GM21619 (cell line): ENCODE measurements around the gene WDTC1.

ENCODE experiments used
- ATAC-seq: cut with Tn5 transposase; IDR thresholded peaks from one replicate; pipeline ENCODE4 v1.9.1; 2021; ENCODE audit not compliant: unreplicated experiment

Gene WDTC1

GRCh38 chr1:27333717-27334279, 99.4 kb downstream of the WDTC1 start:
- no peak for ATAC-seq

- ATAC-seq, result no peak
Measured at GRCh38 chr1:27335506-27336422, 101.3 kb downstream of the WDTC1 start.

- no peak for ATAC-seq
Measured at GRCh38 chr1:27336756-27337155, 102.3 kb downstream of the WDTC1 start.

DNA sequence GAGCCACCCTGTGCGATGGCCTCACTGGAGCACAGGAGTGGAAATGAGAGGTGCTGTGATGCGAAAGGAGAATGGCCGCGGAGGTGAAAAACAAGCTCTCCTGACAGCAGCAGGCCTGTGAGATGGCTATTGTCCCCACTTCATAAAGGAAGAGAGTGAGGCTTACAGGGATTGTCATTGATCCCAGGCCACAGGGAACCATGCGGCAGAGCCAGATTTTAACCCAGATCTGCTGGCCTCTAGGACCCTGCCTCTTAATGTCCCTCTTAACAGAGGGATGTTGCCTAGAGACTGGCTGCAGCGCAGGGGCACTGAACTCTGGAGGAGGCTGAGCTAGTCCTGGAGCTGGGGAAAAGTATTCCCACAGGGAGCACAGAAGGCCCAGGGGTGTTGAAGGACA, 104.3 kb downstream of the WDTC1 start:
- ATAC-seq, result no peak

GRCh38 chr1:27339213-27339612, 104.8 kb downstream of the WDTC1 start:
- no peak for ATAC-seq

GRCh38 chr1:27341525-27342252, 107.3 kb downstream of the WDTC1 start, which contains the start of gene SYTL1:
SYTL1 (plus strand) TSS chr1:27342022; CDS start chr1:27345335, 3,313 bp downstream.
- no peak for ATAC-seq

GRCh38 chr1:27342391-27342777, 108.0 kb downstream of the WDTC1 start:
- no peak for ATAC-seq

- ATAC-seq, result no peak
Measured at GRCh38 chr1:27342778-27343638, 108.6 kb downstream of the WDTC1 start.

DNA sequence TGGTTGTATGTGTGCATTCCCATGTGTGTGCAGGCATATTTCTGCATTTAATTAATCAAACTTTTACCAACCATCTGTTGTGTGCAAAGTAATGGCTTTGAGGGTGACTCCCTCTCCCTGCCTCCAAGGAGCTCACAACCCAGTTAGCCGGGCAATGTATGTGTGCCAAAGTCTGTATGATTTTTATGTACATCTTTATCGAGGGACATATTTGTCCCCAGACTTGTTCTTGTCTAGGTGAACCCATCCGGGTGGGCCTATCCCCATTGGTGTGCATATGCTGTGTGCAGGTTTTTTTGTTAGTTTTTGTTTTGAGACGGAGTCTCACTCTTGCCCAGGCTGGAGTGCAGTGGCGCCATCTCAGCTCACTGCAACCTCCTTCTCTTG, 109.2 kb downstream of the WDTC1 start:
- ATAC-seq, result no peak

GRCh38 chr1:27345272-27345671, 110.8 kb downstream of the WDTC1 start:
- ATAC-seq, result no peak

- no peak for ATAC-seq
Measured at GRCh38 chr1:27346357-27346756, 111.9 kb downstream of the WDTC1 start.

DNA sequence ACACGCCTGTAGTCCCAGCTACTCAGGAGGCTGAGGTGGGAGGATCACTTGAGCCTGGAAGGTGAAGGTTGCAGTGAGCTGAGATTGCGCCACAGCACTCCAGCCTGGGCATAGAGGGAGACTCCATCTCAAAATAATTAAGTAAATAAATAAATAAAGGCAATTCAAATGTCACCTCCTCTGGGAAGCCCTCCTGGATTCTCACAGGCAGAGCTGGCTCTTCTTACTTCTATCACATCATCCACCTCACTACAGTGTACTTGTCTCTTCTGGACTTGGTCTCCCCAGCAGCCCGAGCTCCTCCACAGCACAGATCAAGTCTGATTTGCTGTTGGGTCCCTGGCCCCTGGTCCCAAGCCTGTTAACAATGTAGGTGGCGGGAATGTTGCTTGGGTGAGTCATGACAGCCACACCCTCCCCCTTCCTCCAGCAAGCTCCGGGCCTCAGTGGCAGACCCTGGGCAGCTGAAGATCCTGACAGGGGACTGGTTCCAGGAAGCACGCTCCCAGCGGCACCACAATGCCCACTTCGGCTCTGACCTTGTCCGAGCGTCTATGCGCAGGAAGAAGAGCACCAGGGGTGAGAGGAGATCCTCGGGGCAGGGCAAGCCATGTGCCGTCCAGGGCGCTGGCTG, 112.7 kb downstream of the WDTC1 start:
- no peak for ATAC-seq

- ATAC-seq, result no peak
Measured at GRCh38 chr1:27348861-27349783, 114.7 kb downstream of the WDTC1 start.

GRCh38 chr1:27349784-27350662, 115.6 kb downstream of the WDTC1 start:
- no peak for ATAC-seq

DNA sequence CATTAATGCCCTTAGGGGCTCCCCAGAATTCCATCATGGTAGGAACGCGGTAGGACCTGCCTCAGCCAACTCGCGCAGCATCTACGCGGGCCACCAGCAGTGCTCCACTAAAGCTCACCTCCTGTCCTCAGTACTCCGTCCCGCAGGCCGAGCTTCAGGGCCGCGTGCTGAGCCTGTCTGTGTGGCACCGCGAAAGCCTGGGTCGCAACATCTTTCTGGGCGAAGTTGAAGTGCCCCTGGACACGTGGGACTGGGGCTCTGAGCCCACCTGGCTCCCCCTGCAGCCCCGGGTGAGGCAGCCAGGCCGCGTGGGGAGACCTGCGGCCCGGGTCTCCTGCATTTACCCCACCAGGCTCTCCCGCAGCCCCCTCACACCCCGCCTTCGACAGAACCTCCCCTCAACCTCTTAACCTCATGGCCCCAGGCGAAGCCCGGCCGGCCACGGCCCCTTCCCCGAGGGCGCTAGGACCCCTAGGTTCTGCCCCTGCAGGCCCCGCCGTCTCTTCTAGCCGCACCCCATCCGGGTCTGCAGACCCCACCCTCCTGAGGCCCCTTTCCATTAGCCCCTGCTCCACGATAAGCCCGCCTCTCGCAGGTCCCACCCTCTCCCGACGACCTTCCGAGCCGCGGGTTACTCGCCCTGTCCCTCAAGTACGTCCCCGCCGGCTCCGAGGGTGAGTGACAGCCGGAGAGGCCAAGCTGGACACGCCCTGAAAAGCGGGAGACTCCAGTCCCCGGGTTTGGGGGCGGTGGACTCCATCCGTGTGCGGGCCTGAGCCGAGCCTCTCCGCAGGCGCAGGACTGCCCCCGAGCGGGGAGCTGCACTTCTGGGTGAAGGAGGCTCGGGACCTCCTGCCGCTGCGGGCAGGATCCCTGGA, 116.5 kb downstream of the WDTC1 start:
- ATAC-seq, result no peak

DNA sequence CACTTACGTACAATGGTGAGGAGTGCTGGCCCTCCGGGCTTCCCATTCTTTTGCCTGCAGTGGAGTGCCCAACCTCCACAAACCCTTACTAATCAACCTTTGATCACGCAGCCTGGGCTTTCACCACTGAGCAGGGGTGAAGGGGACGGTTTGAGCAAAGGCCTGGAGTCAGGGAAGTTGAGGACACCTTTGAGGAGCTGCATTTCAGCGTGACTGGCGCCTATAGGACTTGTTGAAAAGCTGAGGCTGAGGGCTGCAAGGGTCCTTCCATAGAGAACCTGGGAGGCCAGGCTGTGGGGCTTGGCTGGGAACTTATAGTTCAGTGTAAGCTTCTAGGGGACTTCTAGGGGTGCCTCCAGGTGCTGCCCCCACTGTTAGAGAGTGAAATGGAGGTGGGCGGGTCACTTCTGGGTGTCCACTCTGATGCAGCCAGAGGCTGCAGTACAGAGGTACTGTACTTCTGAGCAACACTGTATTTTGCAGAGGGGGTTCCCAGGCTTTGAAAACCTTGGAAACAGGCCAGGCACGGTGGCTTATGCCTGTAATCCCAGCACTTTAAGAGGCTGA, 117.2 kb downstream of the WDTC1 start:
- ATAC-seq, result no peak

GRCh38 chr1:27353166-27353565, 118.7 kb downstream of the WDTC1 start:
- no peak for ATAC-seq
